Liver (tissue), 9 donors: ENCODE results near the gene DNAJC4. TPM values are rescaled to one million over a fixed set of nuclear protein-coding genes. Genes with fewer than 3 reads are reported as not detected.

Source experiments
- DNase-seq: peaks from one replicate; pipeline ENCODE4 v3.0.0-alpha.2; 2017; ENCODE audit warnings: low spot score
- H3K27ac ChIP-seq, 2 donors: one replicate each; pipeline ENCODE4 v1.7.0; 2013; ENCODE audit warnings: inconsistent platforms in 2 of 2, low read length in 2 of 2, control low read depth in 1 of 2, low read depth in 1 of 2, mild to moderate bottlenecking in 1 of 2
- H3K27me3 ChIP-seq, 4 donors: one replicate each; pipeline versions ENCODE4 v1.6.1 to v1.7.0; 2013; ENCODE audit warnings: low read length in 3 of 4, inconsistent platforms in 1 of 4, mild to moderate bottlenecking in 1 of 4, moderate library complexity in 1 of 4; ENCODE audit not compliant: control insufficient read depth in 4 of 4, insufficient read depth in 4 of 4
- H3K36me3 ChIP-seq, 4 donors: one replicate each; pipeline versions ENCODE4 v1.6.1 to v1.7.0; 2013; ENCODE audit warnings: low read length in 3 of 4, mild to moderate bottlenecking in 3 of 4, low read depth in 1 of 4, moderate library complexity in 1 of 4; ENCODE audit not compliant: control insufficient read depth in 4 of 4, insufficient read depth in 3 of 4
- H3K4me1 ChIP-seq, 4 donors: one replicate each; pipeline versions ENCODE4 v1.6.1 to v1.7.0; 2013; ENCODE audit warnings: low read length in 3 of 4, mild to moderate bottlenecking in 3 of 4, moderate library complexity in 1 of 4; ENCODE audit not compliant: control insufficient read depth in 4 of 4, insufficient read depth in 4 of 4
- H3K4me3 ChIP-seq, 3 donors: one replicate each; pipeline versions ENCODE4 v1.6.1 to v1.7.0; 2013; ENCODE audit warnings: low read length in 3 of 3, control low read depth in 1 of 3, low read depth in 1 of 3, mild to moderate bottlenecking in 1 of 3
- H3K9ac ChIP-seq, 2 donors: one replicate each; pipeline ENCODE4 v1.7.0; 2013; ENCODE audit warnings: low read length in 2 of 2, mild to moderate bottlenecking in 2 of 2, moderate library complexity in 2 of 2, control low read depth in 1 of 2, low read depth in 1 of 2
- H3K9me3 ChIP-seq, 4 donors: one replicate each; pipeline versions ENCODE4 v1.6.1 to v1.7.0; 2013; ENCODE audit warnings: low read length in 3 of 4; ENCODE audit not compliant: control insufficient read depth in 4 of 4
- ATF3 ChIP-seq: IDR thresholded peaks from 2 replicates; pipeline ENCODE4 v1.6.1; 2016; ENCODE audit warnings: antibody characterized with exemption
- CTCF ChIP-seq: fragments of 150-350 bp; IDR thresholded peaks from 2 replicates; pipeline ENCODE4 v1.5.1; 2017; ENCODE audit warnings: improper control_type of control experiment, low read depth, low read length; ENCODE audit not compliant: missing input control
- EGR1 ChIP-seq, 2 donors: IDR thresholded peaks; 2 replicates each; pipeline ENCODE4 v1.6.1; 2016 to 2018; ENCODE audit warnings: antibody characterized with exemption in 2 of 2, low read depth in 2 of 2
- FOXA1 ChIP-seq: IDR thresholded peaks from 2 replicates; pipeline ENCODE4 v1.6.1; 2016; ENCODE audit warnings: antibody characterized with exemption
- FOXA2 ChIP-seq: IDR thresholded peaks from 2 replicates; pipeline ENCODE4 v1.6.1; 2016; ENCODE audit warnings: antibody characterized with exemption
- GABPA ChIP-seq, 2 donors: IDR thresholded peaks in 1 of 2; conservative IDR thresholded peaks in 1 of 2; 2 replicates each; pipeline ENCODE4 v1.6.1; 2016; ENCODE audit warnings: antibody characterized with exemption in 2 of 2, mild to moderate bottlenecking in 1 of 2, moderate library complexity in 1 of 2
- HNF4A ChIP-seq, 2 donors: conservative IDR thresholded peaks; 2 replicates each; pipeline ENCODE4 v1.6.1; 2016; ENCODE audit warnings: antibody characterized with exemption in 2 of 2, mild to moderate bottlenecking in 2 of 2
- HNF4G ChIP-seq: IDR thresholded peaks from 2 replicates; pipeline ENCODE4 v1.6.1; 2016; ENCODE audit warnings: antibody characterized with exemption
- JUND ChIP-seq, 2 donors: IDR thresholded peaks; 2 replicates each; pipeline ENCODE4 v1.6.1; 2016; ENCODE audit warnings: antibody characterized with exemption in 2 of 2
- MAX ChIP-seq: IDR thresholded peaks from 2 replicates; pipeline ENCODE4 v1.6.1; 2016; ENCODE audit warnings: antibody characterized with exemption
- NR2F2 ChIP-seq: IDR thresholded peaks from 2 replicates; pipeline ENCODE4 v1.6.1; 2016; ENCODE audit warnings: antibody characterized with exemption
- RAD21 ChIP-seq, 2 donors: IDR thresholded peaks; 2 replicates each; pipeline ENCODE4 v1.6.1; 2016; ENCODE audit warnings: antibody characterized with exemption in 2 of 2, mild to moderate bottlenecking in 2 of 2
- REST ChIP-seq: IDR thresholded peaks from 2 replicates; pipeline ENCODE4 v1.6.1; 2016; ENCODE audit warnings: antibody characterized with exemption, mild to moderate bottlenecking
- RXRA ChIP-seq, 2 donors: IDR thresholded peaks; 2 replicates each; pipeline ENCODE4 v1.6.1; 2017 to 2018; ENCODE audit warnings: antibody characterized with exemption in 2 of 2, mild to moderate bottlenecking in 1 of 2
- SP1 ChIP-seq: IDR thresholded peaks from 2 replicates; pipeline ENCODE4 v1.6.1; 2018; ENCODE audit warnings: antibody characterized with exemption, mild to moderate bottlenecking
- TAF1 ChIP-seq: conservative IDR thresholded peaks from 2 replicates; pipeline ENCODE4 v1.6.1; 2016; ENCODE audit warnings: antibody characterized with exemption, mild to moderate bottlenecking
- YY1 ChIP-seq: IDR thresholded peaks from 2 replicates; pipeline ENCODE4 v1.6.1; 2016; ENCODE audit warnings: antibody characterized with exemption, mild to moderate bottlenecking
- ZBTB33 ChIP-seq: IDR thresholded peaks from 2 replicates; pipeline ENCODE4 v1.6.1; 2016; ENCODE audit warnings: antibody characterized with exemption
- WGBS: extraction: QIAGEN DNeasy Blood & Tissue Kit; methylation state at CpG from one replicate; pipeline ENCODE4 v1.1.7; 2013; 5-methylcytosine and 5-hydroxymethylcytosine counted together
- polyA plus RNA-seq, 2 donors: library from polyadenylated mRNA; stranded (reverse) in 1 of 2; unstranded in 1 of 2; fragments of 200-250 nt in 1 of 2; fragments of >200 nt in 1 of 2; fragmentation: Nextera tagmentation in 1 of 2; extraction: Ambion mirVana in 1 of 2; gene quantifications; one replicate each; pipeline versions ENCODE4 v1.2.1 to v1.2.3, GENCODE V29; 2013 to 2015
- total RNA-seq, 2 donors: library from RNA; depleted of rRNA; stranded (reverse); fragments of >200 nt; gene quantifications; one replicate each; pipeline ENCODE4 v1.2.3, GENCODE V29; 2014
- donor health status: healthy.
- donor health status: healthy.
- donor health status: healthy.
- donor health status: healthy.
- donor health status: healthy.

The DNAJC4 gene
- total and polyA plus RNA-seq, 4 donors, result 8.5 to 25.9 (median 23.5) TPM

- H3K4me3 ChIP-seq, result peak within 1 kb of the TSS; percentile 74 to 94 (median 80)
- peak within 1 kb of the TSS; percentile 97 to 99 for H3K27ac ChIP-seq
- WGBS, result 1% methylated on average over 58 of the region's 58 CpGs
- H3K4me1 ChIP-seq, result peaks cover 21 to 59% (median 41%) of the 10 kb centered on the region in 4 donors
- peak; percentile 95 for DNase-seq
- no peaks in the 10 kb centered on the region for H3K27me3 ChIP-seq
- H3K9ac ChIP-seq, result peak within 1 kb of the TSS; percentile 85 to 91
- TF ChIP-seq TAF1, result peak; percentile 80
- no peak for TF ChIP-seq CTCF
- TF ChIP-seq YY1, result peak; percentile 29
- no peak for TF ChIP-seq FOXA1
- no peak for TF ChIP-seq ATF3
- peak; percentile 71 to 91 for TF ChIP-seq EGR1 (IDR thresholded peaks at IDR 0.05; ENCODE audit: low read depth in 2 of 2)
- TF ChIP-seq MAX, result no peak
- peak; percentile 59 to 68 for TF ChIP-seq RXRA (IDR thresholded peaks at IDR 0.05)
- peak; percentile 21 for TF ChIP-seq FOXA2
- peak; percentile 90 to 97 for TF ChIP-seq GABPA (IDR thresholded peaks at IDR 0.05 in 1 of 2, conservative IDR thresholded peaks at IDR 0.05 in 1 of 2)
- TF ChIP-seq REST, result peak; percentile 91
- TF ChIP-seq SP1, result no peak
- no peak for TF ChIP-seq HNF4G
- TF ChIP-seq HNF4A (conservative IDR thresholded peaks at IDR 0.05), result no peak
- no peak for TF ChIP-seq RAD21 (IDR thresholded peaks at IDR 0.05)
- TF ChIP-seq NR2F2, result peak; percentile 63
- no peak for TF ChIP-seq ZBTB33
- no peak for TF ChIP-seq JUND (IDR thresholded peaks at IDR 0.05)
- H3K9me3 ChIP-seq, result no peaks in the 10 kb centered on the region
- H3K36me3 ChIP-seq, result peaks cover 0 to 6% (median 4%) of the 10 kb centered on the region in 4 donors
These were observed 10.3 kb downstream of the DNAJC4 start, which contains the start of gene FKBP2 for GRCh38 chr11:64240435-64241240. Gene FKBP2, plus strand, starts transcription at chr11:64241095. Its CDS starts 1,293 bp downstream, at chr11:64242388.
